Thyroid gland (tissue), 4 donors: Measurements from ENCODE around the gene CCDC60. TPM values are rescaled to one million over a fixed set of nuclear protein-coding genes. Genes with fewer than 3 reads are reported as not detected.

Source experiments
- DNase-seq, 2 donors: peaks; one replicate each; pipeline ENCODE4 v3.0.0-alpha.2; 2019
- H3K27ac ChIP-seq, 3 donors: fragments of 200-600 bp; sonication (generic); 1 replicate in 2 of 3; 2 replicates in 1 of 3; pipeline ENCODE4 v1.5.1; 2016 to 2019; ENCODE audit warnings: mild to moderate bottlenecking in 1 of 3, moderate library complexity in 1 of 3
- H3K27me3 ChIP-seq: fragments of 200-600 bp; sonication (generic); one replicate; pipeline ENCODE4 v1.5.1; 2019
- H3K36me3 ChIP-seq, 2 donors: fragments of 200-600 bp; sonication (generic); one replicate each; pipeline ENCODE4 v1.5.1; 2016 to 2019
- H3K4me1 ChIP-seq, 2 donors: fragments of 200-600 bp; sonication (generic); one replicate each; pipeline ENCODE4 v1.5.1; 2017 to 2019
- H3K4me3 ChIP-seq, 3 donors: fragments of 200-600 bp; sonication (generic); replicated peaks in 1 of 3; 1 replicate in 2 of 3; 2 replicates in 1 of 3; pipeline ENCODE4 v1.5.1; 2016; ENCODE audit warnings: mild to moderate bottlenecking in 1 of 3
- H3K9me3 ChIP-seq: fragments of 200-600 bp; sonication (generic); one replicate; pipeline ENCODE4 v1.5.1; 2017
- POLR2A ChIP-seq, 2 donors: fragments of 450-650 bp; IDR thresholded peaks; one replicate each; pipeline ENCODE4 v1.6.1; 2017; ENCODE audit warnings: antibody characterized with exemption in 2 of 2, mild to moderate bottlenecking in 2 of 2, moderate library complexity in 1 of 2
- WGBS, 2 donors: methylation state at CpG; one replicate each; pipeline ENCODE4 v1.1.5; 2017; 5-methylcytosine and 5-hydroxymethylcytosine counted together
- intact Hi-C: fragments of 100-400 bp; cut with DNase I; formaldehyde crosslinking; loops from one replicate; pipeline ENCODE4 v1.15.1; 2023
- total RNA-seq, 4 donors: library from RNA; depleted of rRNA; stranded (reverse); fragments of >200 nt; gene quantifications; one replicate each; pipeline ENCODE4 v1.2.3, GENCODE V29; 2016
- TF ChIP-seq, protein P1 (sequence below), 6 experiments: fragments of 200-600 bp in 3 of 6; fragments of 450-650 bp in 3 of 6; sonication (generic) in 3 of 6; IDR thresholded peaks; one replicate each; pipeline ENCODE4 v1.5.1; 2016 to 2019; ENCODE audit warnings: antibody characterized with exemption in 6 of 6, mild to moderate bottlenecking in 2 of 6, inconsistent platforms in 1 of 6, moderate library complexity in 1 of 6

Gene CCDC60
- total RNA-seq, 4 donors from 2014 or later, result not detected

DNA sequence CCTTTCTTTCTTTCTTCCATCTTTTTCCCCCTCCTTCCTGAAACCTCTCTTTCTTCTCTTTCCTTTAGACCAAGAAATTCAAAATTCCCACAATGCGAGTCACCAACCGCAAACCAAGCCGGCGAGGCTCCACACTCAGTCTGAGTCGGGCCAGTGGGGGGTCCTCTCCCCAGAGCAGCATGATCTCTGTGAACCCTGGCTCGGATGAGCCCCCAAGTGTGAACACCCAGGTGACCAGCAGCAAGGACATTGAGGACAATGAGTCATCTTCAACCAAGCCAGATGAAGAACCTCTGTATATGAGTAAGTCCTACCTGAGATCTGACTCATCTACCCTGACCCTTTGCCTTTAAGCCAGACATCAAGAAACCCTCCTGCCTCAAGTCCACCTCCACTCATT, 170.5 kb downstream of the CCDC60 start:
- no peaks in the 10 kb centered on the region for H3K9me3 ChIP-seq

DNA sequence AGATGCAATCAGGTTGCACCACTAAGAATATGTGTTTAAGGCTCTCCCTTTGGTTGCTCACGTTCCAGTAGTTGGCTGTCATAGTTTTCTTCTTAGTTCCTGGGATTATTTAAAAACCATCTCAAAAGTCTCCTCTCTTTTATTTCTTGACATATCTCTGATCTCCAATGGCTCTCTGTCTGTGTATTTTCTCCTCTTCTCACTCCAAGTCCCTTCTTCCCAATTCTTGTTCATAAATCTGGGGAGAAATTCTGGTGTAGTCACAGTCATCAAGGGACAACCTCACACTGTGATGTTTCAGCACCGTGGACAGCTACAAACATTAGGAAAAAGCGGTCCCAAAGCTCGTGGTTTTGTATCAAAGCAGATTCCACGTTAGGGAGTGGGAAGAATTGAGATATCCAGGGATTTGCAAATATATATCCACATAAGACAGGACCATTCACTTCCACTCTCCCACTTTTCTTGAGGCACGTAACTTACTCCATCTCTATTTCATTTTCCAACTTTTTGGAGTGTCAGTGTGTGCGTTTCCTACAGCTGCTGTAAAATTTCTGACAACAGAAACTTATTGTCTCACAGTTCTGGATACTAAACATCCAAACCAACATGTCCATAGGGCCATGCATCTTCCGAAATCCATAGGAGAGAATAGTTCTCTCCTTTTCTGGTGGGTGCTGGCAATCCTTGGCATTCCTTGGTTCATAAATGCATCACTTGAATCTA, 178.4 kb downstream of the CCDC60 start:
- peak in 1 of 2 donors; percentile 2 for DNase-seq
- H3K4me1 ChIP-seq, result no peaks in the 10 kb centered on the region

More for the DNA sequence above, 170.5 kb downstream of the CCDC60 start:
- no peak for DNase-seq
- Histone ChIP-seq H3K27me3 (no peaks in the 10 kb centered on the region), H3K4me1 (no peaks in the 10 kb centered on the region), H3K36me3 (no peaks in the 10 kb centered on the region), H3K27ac (no peak overlapping the region), H3K4me3 (no peak overlapping the region)
- no peak for TF ChIP-seq POLR2A (IDR thresholded peaks at IDR 0.05)
- TF ChIP-seq, protein P1, sequence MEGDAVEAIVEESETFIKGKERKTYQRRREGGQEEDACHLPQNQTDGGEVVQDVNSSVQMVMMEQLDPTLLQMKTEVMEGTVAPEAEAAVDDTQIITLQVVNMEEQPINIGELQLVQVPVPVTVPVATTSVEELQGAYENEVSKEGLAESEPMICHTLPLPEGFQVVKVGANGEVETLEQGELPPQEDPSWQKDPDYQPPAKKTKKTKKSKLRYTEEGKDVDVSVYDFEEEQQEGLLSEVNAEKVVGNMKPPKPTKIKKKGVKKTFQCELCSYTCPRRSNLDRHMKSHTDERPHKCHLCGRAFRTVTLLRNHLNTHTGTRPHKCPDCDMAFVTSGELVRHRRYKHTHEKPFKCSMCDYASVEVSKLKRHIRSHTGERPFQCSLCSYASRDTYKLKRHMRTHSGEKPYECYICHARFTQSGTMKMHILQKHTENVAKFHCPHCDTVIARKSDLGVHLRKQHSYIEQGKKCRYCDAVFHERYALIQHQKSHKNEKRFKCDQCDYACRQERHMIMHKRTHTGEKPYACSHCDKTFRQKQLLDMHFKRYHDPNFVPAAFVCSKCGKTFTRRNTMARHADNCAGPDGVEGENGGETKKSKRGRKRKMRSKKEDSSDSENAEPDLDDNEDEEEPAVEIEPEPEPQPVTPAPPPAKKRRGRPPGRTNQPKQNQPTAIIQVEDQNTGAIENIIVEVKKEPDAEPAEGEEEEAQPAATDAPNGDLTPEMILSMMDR (IDR thresholded peaks at IDR 0.05), result no peak
- 82 to 85% methylated on average over 6 of the region's 6 CpGs for WGBS, 2 donors
- intact Hi-C loops, result no loop called here

DNA sequence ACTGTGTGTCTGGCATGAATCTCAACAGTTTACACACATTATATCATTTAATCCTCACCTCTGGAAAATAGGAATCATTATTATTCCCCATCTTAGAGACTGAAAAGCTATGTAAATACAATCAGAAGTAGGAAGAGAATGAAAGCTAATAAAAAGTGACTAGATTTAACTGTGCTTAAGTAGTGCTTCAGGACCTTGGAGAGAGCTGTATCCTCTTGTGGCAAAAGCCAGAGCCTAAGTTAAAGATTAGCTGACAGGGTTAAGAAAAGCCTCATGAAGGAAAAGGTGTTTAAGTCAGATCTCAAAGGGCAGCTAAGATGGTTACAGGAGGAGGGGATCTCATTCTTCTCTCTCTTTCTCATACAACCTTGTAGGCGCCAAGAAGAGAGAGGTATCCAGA, 193.7 kb downstream of the CCDC60 start:
- no peaks in the 10 kb centered on the region for H3K36me3 ChIP-seq
- no peak overlapping the region for H3K27ac ChIP-seq
- no peak for DNase-seq
- H3K4me1 ChIP-seq, result no peaks in the 10 kb centered on the region
- intact Hi-C loops, result no loop called here
- no peak overlapping the region for H3K4me3 ChIP-seq
- H3K9me3 ChIP-seq, result no peaks in the 10 kb centered on the region
- 17 to 38% methylated on average over 1 of the region's 1 CpG for WGBS, 2 donors
- no peaks in the 10 kb centered on the region for H3K27me3 ChIP-seq
- TF ChIP-seq POLR2A (IDR thresholded peaks at IDR 0.05), result no peak
- TF ChIP-seq, protein P1 (IDR thresholded peaks at IDR 0.05), result no peak

More for the DNA sequence above, 178.4 kb downstream of the CCDC60 start:
- Histone ChIP-seq H3K27me3 (no peaks in the 10 kb centered on the region), H3K27ac (no peak overlapping the region), H3K36me3 (no peaks in the 10 kb centered on the region), H3K9me3 (no peaks in the 10 kb centered on the region), H3K4me3 (no peak overlapping the region)
- 44 to 45% methylated on average over 8 of the region's 8 CpGs for WGBS, 2 donors
- intact Hi-C loops, result no loop called here
- TF ChIP-seq, protein P1 (IDR thresholded peaks at IDR 0.05), result no peak
- no peak for TF ChIP-seq POLR2A (IDR thresholded peaks at IDR 0.05)

DNA sequence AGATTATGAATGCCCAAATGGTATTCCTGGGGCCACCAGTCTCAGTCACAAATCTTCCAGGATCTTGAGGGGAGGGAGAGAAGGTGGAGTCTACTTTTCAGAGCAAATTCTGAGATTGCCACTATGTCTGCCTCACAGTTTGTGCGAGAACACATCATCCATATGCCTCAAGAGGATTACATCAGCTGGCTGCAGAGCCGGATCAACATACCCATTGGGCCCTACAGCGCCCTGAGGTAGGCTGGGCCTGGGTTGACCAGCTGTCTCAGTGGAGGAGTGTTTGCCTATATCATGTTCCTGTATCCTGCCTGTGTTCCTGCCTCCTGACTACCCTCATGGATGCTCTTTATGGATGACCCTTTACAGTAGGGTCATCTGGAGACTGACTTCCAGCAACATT, 205.9 kb downstream of the CCDC60 start:
- Histone ChIP-seq H3K27ac (no peak overlapping the region), H3K9me3 (no peaks in the 10 kb centered on the region), H3K27me3 (no peaks in the 10 kb centered on the region), H3K4me1 (no peaks in the 10 kb centered on the region), H3K36me3 (no peaks in the 10 kb centered on the region), H3K4me3 (no peak overlapping the region)
- TF ChIP-seq, protein P1 (IDR thresholded peaks at IDR 0.05), result no peak
- no peak for TF ChIP-seq POLR2A (IDR thresholded peaks at IDR 0.05)
- 82 to 100% methylated on average over 1 to 3 of the region's 3 CpGs for WGBS, 2 donors
- DNase-seq, result no peak
- intact Hi-C loops, result no loop called here
